HepG2 (cell line): ENCODE data around the gene WNT3A. TPM values are rescaled to one million over a fixed set of nuclear protein-coding genes. Genes with fewer than 3 reads are reported as not detected.
A peak's percentile ranks its signal among the peaks of the same experiment; 100 is the strongest.

Source experiments
- BRD4 ChIP-seq: sonication (generic); formaldehyde crosslinking; IDR thresholded peaks from 2 replicates; pipeline ENCODE4 v1.4.0; 2020; ENCODE audit warnings: missing genetic modification reagents
- MAZ ChIP-seq, 2 experiments: sonication (generic) in 1 of 2; formaldehyde crosslinking in 1 of 2; IDR thresholded peaks; 2 replicates each; pipeline versions ENCODE4 v1.5.0 to v1.6.1; 2012 to 2020; ENCODE audit warnings: low read depth in 2 of 2, mild to moderate bottlenecking in 2 of 2, borderline replicate concordance in 1 of 2, improper control_type of control experiment in 1 of 2, low read length in 1 of 2, missing genetic modification reagents in 1 of 2, moderate library complexity in 1 of 2
- MTF2 ChIP-seq: sonication (generic); formaldehyde crosslinking; IDR thresholded peaks from 2 replicates; pipeline ENCODE4 v1.5.0; 2020; ENCODE audit warnings: missing genetic modification reagents, borderline replicate concordance
- RAD21 ChIP-seq: fragments of 450-650 bp; formaldehyde crosslinking; IDR thresholded peaks from 2 replicates; pipeline ENCODE4 v1.5.0; 2020; ENCODE audit warnings: mild to moderate bottlenecking
- RBFOX2 ChIP-seq: fragments of 200-400 bp; formaldehyde crosslinking; IDR thresholded peaks from 2 replicates; pipeline ENCODE4 v1.6.1; 2017; ENCODE audit warnings: low read depth, mild to moderate bottlenecking, low read length
- TARDBP ChIP-seq: sonication (generic); formaldehyde crosslinking; IDR thresholded peaks from 2 replicates; pipeline ENCODE4 v1.8.0; 2022; ENCODE audit warnings: mild to moderate bottlenecking, missing genetic modification reagents
- ZBTB10 ChIP-seq: sonication (generic); formaldehyde crosslinking; IDR thresholded peaks from 2 replicates; pipeline ENCODE4 v1.4.0; 2020; ENCODE audit warnings: missing genetic modification reagents, borderline replicate concordance
- ZBTB14 ChIP-seq: sonication (generic); formaldehyde crosslinking; IDR thresholded peaks from 2 replicates; pipeline ENCODE4 v1.4.0; 2020; ENCODE audit warnings: missing genetic modification reagents
- ZFY ChIP-seq: sonication (generic); formaldehyde crosslinking; IDR thresholded peaks from 2 replicates; pipeline ENCODE4 v1.4.0; 2020; ENCODE audit warnings: missing genetic modification reagents
- ZMYM2 ChIP-seq: sonication (generic); formaldehyde crosslinking; IDR thresholded peaks from 2 replicates; pipeline ENCODE4 v1.8.0; 2022; ENCODE audit warnings: mild to moderate bottlenecking, missing genetic modification reagents
- ZNF343 ChIP-seq: sonication (generic); formaldehyde crosslinking; IDR thresholded peaks from 2 replicates; pipeline ENCODE4 v1.4.0; 2020; ENCODE audit warnings: mild to moderate bottlenecking, missing genetic modification reagents
- ZNF543 ChIP-seq: sonication (generic); formaldehyde crosslinking; IDR thresholded peaks from 2 replicates; pipeline ENCODE4 v1.4.0; 2020; ENCODE audit warnings: mild to moderate bottlenecking, missing genetic modification reagents
- ZNF549 ChIP-seq: sonication (generic); formaldehyde crosslinking; IDR thresholded peaks from 2 replicates; pipeline ENCODE4 v1.5.0; 2020; ENCODE audit warnings: missing genetic modification reagents
- ZNF562 ChIP-seq: sonication (generic); formaldehyde crosslinking; IDR thresholded peaks from 2 replicates; pipeline ENCODE4 v1.8.0; 2022; ENCODE audit warnings: missing genetic modification reagents, borderline replicate concordance
- ZNF570 ChIP-seq: sonication (generic); formaldehyde crosslinking; IDR thresholded peaks from 2 replicates; pipeline ENCODE4 v1.4.0; 2020; ENCODE audit warnings: mild to moderate bottlenecking, missing genetic modification reagents, borderline replicate concordance
- ZNF678 ChIP-seq: sonication (generic); formaldehyde crosslinking; IDR thresholded peaks from 2 replicates; pipeline ENCODE4 v1.4.0; 2020; ENCODE audit warnings: mild to moderate bottlenecking, missing genetic modification reagents
- polyA plus RNA-seq, 8 experiments: library from polyadenylated mRNA; depleted of rRNA in 3 of 8; stranded (reverse) in 7 of 8; unstranded in 1 of 8; fragments of >200 nt; fragmentation: Illumina TruSeq in 4 of 8; extraction: Trizol in 4 of 8; gene quantifications; 2 replicates each; pipeline versions ENCODE4 v1.2.1 to v1.2.3, GENCODE V29; 2011 to 2016; ENCODE audit warnings: low read depth in 4 of 8, missing spikeins in 1 of 8, mixed read lengths in 1 of 8; ENCODE audit not compliant: insufficient read depth in 1 of 8
- total RNA-seq, 5 experiments: library from RNA; depleted of rRNA; stranded (reverse); fragments of >200 nt; fragmentation: Illumina TruSeq; extraction: Trizol; gene quantifications; 2 replicates each; pipeline ENCODE4 v1.2.3, GENCODE V29; 2016; ENCODE audit warnings: low read depth in 1 of 5
- TF ChIP-seq, protein P1 (sequence below): sonication (generic); formaldehyde crosslinking; IDR thresholded peaks from 2 replicates; pipeline ENCODE4 v1.4.0; 2020; ENCODE audit warnings: missing genetic modification reagents
- TF ChIP-seq, protein P2 (sequence below): sonication (generic); formaldehyde crosslinking; conservative IDR thresholded peaks from 2 replicates; pipeline ENCODE4 v1.4.0; 2020; ENCODE audit warnings: missing genetic modification reagents
- TF ChIP-seq, protein P3 (sequence below): sonication (generic); formaldehyde crosslinking; IDR thresholded peaks from 2 replicates; pipeline ENCODE4 v1.8.1; 2023; ENCODE audit warnings: missing genetic modification reagents, inconsistent platforms, borderline replicate concordance

WNT3A gene
- total and polyA plus RNA-seq, 2 of the 13 experiments (the other 11 are each of a cell fraction or from before 2014, with no cell fraction given), result not detected

GRCh38 chr1:228102791-228103620, 96.2 kb downstream of the WNT3A start, which contains the start of gene C1orf35 (continued):
- TF ChIP-seq ZBTB14 (CRISPR knock-in tag) (peak; percentile 81), MTF2 (CRISPR knock-in tag) (peak; percentile 96; the same call in 1 of the 2 replicates), TARDBP (CRISPR knock-in tag) (peak; percentile 62; the same call in 1 of the 2 replicates), ZNF343 (CRISPR knock-in tag) (no peak; the same call in 1 of the 2 replicates), ZFY (CRISPR knock-in tag) (peak; percentile 96), RBFOX2 (peak; percentile 82), ZNF543 (CRISPR knock-in tag) (peak; percentile 77), MAZ (IDR thresholded peaks at IDR 0.05; ENCODE audit: borderline replicate concordance, low read depth, low read length) (no peak), MAZ (CRISPR knock-in tag; IDR thresholded peaks at IDR 0.05; ENCODE audit: low read depth) (peak; percentile 91), ZMYM2 (CRISPR knock-in tag) (no peak), ZBTB10 (CRISPR knock-in tag) (no peak), ZNF562 (no peak; the same call in 1 of the 2 replicates), BRD4 (CRISPR knock-in tag) (peak; percentile 57), ZNF678 (peak; percentile 89), ZNF570 (CRISPR knock-in tag) (peak; percentile 87; the same call in 1 of the 2 replicates), ZNF549 (CRISPR knock-in tag) (no peak), RAD21 (CRISPR knock-in tag) (0 out of 2 replicates have a peak, but pooled peaks have one; percentile 28)
- TF ChIP-seq, protein P1, sequence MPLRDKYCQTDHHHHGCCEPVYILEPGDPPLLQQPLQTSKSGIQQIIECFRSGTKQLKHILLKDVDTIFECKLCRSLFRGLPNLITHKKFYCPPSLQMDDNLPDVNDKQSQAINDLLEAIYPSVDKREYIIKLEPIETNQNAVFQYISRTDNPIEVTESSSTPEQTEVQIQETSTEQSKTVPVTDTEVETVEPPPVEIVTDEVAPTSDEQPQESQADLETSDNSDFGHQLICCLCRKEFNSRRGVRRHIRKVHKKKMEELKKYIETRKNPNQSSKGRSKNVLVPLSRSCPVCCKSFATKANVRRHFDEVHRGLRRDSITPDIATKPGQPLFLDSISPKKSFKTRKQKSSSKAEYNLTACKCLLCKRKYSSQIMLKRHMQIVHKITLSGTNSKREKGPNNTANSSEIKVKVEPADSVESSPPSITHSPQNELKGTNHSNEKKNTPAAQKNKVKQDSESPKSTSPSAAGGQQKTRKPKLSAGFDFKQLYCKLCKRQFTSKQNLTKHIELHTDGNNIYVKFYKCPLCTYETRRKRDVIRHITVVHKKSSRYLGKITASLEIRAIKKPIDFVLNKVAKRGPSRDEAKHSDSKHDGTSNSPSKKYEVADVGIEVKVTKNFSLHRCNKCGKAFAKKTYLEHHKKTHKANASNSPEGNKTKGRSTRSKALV (CRISPR knock-in tag), result peak; percentile 96
- TF ChIP-seq, protein P2, sequence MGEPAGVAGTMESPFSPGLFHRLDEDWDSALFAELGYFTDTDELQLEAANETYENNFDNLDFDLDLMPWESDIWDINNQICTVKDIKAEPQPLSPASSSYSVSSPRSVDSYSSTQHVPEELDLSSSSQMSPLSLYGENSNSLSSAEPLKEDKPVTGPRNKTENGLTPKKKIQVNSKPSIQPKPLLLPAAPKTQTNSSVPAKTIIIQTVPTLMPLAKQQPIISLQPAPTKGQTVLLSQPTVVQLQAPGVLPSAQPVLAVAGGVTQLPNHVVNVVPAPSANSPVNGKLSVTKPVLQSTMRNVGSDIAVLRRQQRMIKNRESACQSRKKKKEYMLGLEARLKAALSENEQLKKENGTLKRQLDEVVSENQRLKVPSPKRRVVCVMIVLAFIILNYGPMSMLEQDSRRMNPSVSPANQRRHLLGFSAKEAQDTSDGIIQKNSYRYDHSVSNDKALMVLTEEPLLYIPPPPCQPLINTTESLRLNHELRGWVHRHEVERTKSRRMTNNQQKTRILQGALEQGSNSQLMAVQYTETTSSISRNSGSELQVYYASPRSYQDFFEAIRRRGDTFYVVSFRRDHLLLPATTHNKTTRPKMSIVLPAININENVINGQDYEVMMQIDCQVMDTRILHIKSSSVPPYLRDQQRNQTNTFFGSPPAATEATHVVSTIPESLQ (CRISPR knock-in tag), result no peak
- TF ChIP-seq, protein P3, sequence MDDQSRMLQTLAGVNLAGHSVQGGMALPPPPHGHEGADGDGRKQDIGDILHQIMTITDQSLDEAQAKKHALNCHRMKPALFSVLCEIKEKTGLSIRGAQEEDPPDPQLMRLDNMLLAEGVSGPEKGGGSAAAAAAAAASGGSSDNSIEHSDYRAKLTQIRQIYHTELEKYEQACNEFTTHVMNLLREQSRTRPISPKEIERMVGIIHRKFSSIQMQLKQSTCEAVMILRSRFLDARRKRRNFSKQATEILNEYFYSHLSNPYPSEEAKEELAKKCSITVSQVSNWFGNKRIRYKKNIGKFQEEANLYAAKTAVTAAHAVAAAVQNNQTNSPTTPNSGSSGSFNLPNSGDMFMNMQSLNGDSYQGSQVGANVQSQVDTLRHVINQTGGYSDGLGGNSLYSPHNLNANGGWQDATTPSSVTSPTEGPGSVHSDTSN (CRISPR knock-in tag), result no peak
